ENCODE results near the gene CYP26C1.

The CYP26C1 gene

DNA sequence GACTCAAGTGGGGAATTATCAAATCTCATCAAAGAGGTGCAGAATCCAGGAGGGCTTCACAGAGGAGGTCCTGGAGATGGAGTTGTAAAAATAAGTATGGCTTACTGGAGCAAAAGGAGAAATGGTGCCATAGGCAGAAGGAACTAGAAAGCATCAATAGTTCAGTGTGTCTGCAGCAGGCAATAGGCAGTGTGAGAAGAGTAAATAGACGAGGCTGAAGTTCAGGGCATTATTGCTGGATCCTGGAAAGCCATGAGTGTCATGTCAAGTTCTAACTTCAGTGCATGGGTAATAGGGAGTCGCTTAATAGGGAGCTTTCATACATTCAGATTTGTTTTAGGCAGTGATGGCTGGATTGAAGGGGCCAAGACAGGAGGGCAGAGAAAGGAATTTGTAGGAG is 52.4 kb downstream of the CYP26C1 start:
- no peak for DNase-seq (ENCODE audit: low spot score)

DNA sequence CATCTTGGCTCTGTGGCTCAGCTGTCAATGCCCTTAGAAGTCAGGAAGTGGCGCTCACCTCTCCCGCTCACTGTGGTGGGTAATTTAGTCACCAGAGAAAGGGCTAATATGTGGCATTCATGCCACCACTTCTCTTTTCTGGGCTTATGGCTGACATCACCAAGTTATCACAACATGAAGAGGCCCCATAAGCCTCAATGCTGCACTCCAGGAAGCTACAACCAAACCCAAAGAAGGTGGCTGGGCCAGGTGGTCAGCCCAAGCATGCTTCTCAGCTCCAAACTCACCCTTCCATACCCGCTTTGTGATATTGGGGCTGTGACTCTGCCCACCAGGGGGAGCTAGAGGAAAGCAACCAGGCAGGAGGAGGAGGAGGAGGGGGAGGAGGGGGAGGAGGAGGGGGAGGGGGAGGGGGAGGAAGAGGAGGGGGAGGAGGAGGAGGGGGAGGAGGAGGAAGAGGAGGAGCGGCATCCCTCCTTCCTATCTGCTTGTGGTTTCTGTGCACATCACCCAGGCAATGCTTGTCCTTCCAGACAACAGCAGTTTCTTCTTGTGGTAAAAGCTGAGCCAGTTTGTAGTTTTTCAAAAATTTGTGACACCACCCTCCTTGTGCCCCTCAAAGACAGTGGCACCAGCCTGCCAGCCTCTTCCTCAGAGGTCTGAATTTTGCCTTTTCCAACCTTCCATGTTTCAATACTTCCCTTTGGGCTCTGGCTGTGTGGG is 55.2 kb downstream of the CYP26C1 start:
- DNase-seq (ENCODE audit: low spot score): peak; percentile 40

Data from cerebellar cortex (tissue), 1 donor.